Measurements from ENCODE around the gene PIP5K1B. TPM values are rescaled to one million over a fixed set of nuclear protein-coding genes. Genes with fewer than 3 reads are reported as not detected.
A peak's percentile ranks its signal among the peaks of the same experiment; 100 is the strongest.

The PIP5K1B gene
- total and polyA plus RNA-seq, 2 of the 13 experiments (the other 11 are each of a cell fraction or from before 2014, with no cell fraction given), result 15.8 to 17.5 TPM

- TF ChIP-seq ZBTB10 (CRISPR knock-in tag; IDR thresholded peaks at IDR 0.05; ENCODE audit: borderline replicate concordance) (no peak), ZNF264 (CRISPR knock-in tag; IDR thresholded peaks at IDR 0.05) (no peak; the same call in 1 of the 2 replicates), ERF (CRISPR knock-in tag; IDR thresholded peaks at IDR 0.05) (peak; percentile 87), ZNF761 (CRISPR knock-in tag; conservative IDR thresholded peaks at IDR 0.05) (no peak), ATF5 (CRISPR knock-in tag; IDR thresholded peaks at IDR 0.05; ENCODE audit: low read depth) (no peak), TBP (CRISPR knock-in tag; IDR thresholded peaks at IDR 0.05) (no peak), ARNT2 (CRISPR knock-in tag; IDR thresholded peaks at IDR 0.05; ENCODE audit: low read depth) (0 out of 2 replicates have a peak, but pooled peaks have one; percentile 27), ZSCAN9 (CRISPR knock-in tag; IDR thresholded peaks at IDR 0.05; ENCODE audit: borderline replicate concordance) (no peak), LRRFIP1 (CRISPR knock-in tag; conservative IDR thresholded peaks at IDR 0.05) (no peak), NFKB2 (CRISPR knock-in tag; IDR thresholded peaks at IDR 0.05; ENCODE audit: borderline replicate concordance) (no peak), ETS1 (CRISPR knock-in tag; IDR thresholded peaks at IDR 0.05) (no peak), TAF15 (IDR thresholded peaks at IDR 0.05; ENCODE audit: low read depth, low read length, poor library complexity, severe bottlenecking) (no peak), ARNTL (CRISPR knock-in tag; IDR thresholded peaks at IDR 0.05) (no peak), POLR2A (IDR thresholded peaks at IDR 0.05; ENCODE audit: insufficient read depth in 1 of 2, low read depth in 2 of 2, low read length in 2 of 2) (no peak), RORA (CRISPR knock-in tag; IDR thresholded peaks at IDR 0.05) (no peak), ZNF639 (CRISPR knock-in tag; conservative IDR thresholded peaks at IDR 0.05) (no peak), MIER2 (CRISPR knock-in tag; IDR thresholded peaks at IDR 0.05) (no peak; the same call in 1 of the 2 replicates), PTBP1 (IDR thresholded peaks at IDR 0.05; ENCODE audit: low read depth, low read length, poor library complexity, severe bottlenecking) (no peak), CSRNP2 (CRISPR knock-in tag; conservative IDR thresholded peaks at IDR 0.05; ENCODE audit: low read depth) (no peak), ZNF251 (CRISPR knock-in tag; IDR thresholded peaks at IDR 0.05) (no peak), CEBPG (CRISPR knock-in tag; IDR thresholded peaks at IDR 0.05) (no peak; the same call in none of the 2 replicates)
Observed at GRCh38 chr9:68739621-68740174, 34.7 kb downstream of the PIP5K1B start (continued).
